ENCODE measurements around the gene ALMS1. TPM values are rescaled to one million over a fixed set of nuclear protein-coding genes. Genes with fewer than 3 reads are reported as not detected.
"Not testable (repeated sequence)": the region's sequence is repeated elsewhere in the genome, so short reads cannot be mapped to it uniquely, and the experiment has no call there.

Gene ALMS1
- total RNA-seq, 2 donors from 2014 or later: 52.4 to 56.1 TPM

- Mint-ChIP-seq H3K4me1 (no peaks in the 10 kb centered on the region), H3K27me3 (ENCODE audit: insufficient read depth) (no peaks in the 10 kb centered on the region), H3K27ac (no peak overlapping the region), H3K4me3 (no peak overlapping the region), H3K36me3 (ENCODE audit: low read depth) (no peaks in the 10 kb centered on the region), H3K9me3 (peaks cover 12% of the 10 kb centered on the region)
- Histone ChIP-seq H3K4me3 (ENCODE audit: low read length) (no peak overlapping the region), H3K9ac (ENCODE audit: extremely low read depth, low read length, poor library complexity, severe bottlenecking) (no peak overlapping the region), H3K27ac (ENCODE audit: low read depth, low read length) (no peak overlapping the region), H3K4me1 (ENCODE audit: control insufficient read depth, insufficient read depth, low read length) (no peaks in the 10 kb centered on the region), H3K9me3 (ENCODE audit: control insufficient read depth, low read length) (no peaks in the 10 kb centered on the region), H3K27me3 (ENCODE audit: control insufficient read depth, insufficient read depth, low read length, poor library complexity, severe bottlenecking) (no peaks in the 10 kb centered on the region), H3K36me3 (ENCODE audit: control insufficient read depth, insufficient read depth, low read length) (no peaks in the 10 kb centered on the region)
- 100% methylated on average over 1 of the region's 1 CpG; no CpG with 5 or more reads in 1 of the 2 experiments for WGBS, 2 experiments (ENCODE audit: insufficient coverage in 1 of 2, insufficient read length in 1 of 2)
- TF ChIP-seq CTCF (conservative IDR thresholded peaks at IDR 0.05): no peak
- no peak for DNase-seq
Measured at GRCh38 chr2:73468376-73468775, 82.7 kb downstream of the ALMS1 start.

- not testable (repeated sequence) for H3K4me3 Mint-ChIP-seq; H3K4me1 ChIP-seq (ENCODE audit: control insufficient read depth, insufficient read depth, low read length); H3K27me3 Mint-ChIP-seq (ENCODE audit: insufficient read depth); DNase-seq; H3K27ac Mint-ChIP-seq; H3K9ac ChIP-seq (ENCODE audit: extremely low read depth, low read length, poor library complexity, severe bottlenecking); H3K27ac ChIP-seq (ENCODE audit: low read depth, low read length); H3K4me3 ChIP-seq (ENCODE audit: low read length); H3K27me3 ChIP-seq (ENCODE audit: control insufficient read depth, insufficient read depth, low read length, poor library complexity, severe bottlenecking)
- whole genome bisulfite sequencing, 2 experiments (ENCODE audit: insufficient coverage in 1 of 2, insufficient read length in 1 of 2): no CpG with 5 or more reads among the region's 1 CpG
- H3K9me3 ChIP-seq (ENCODE audit: control insufficient read depth, low read length): peaks cover 24% of the 10 kb centered on the region
- H3K4me1 Mint-ChIP-seq: peaks cover 13% of the 10 kb centered on the region
- peaks cover 20% of the 10 kb centered on the region for H3K36me3 ChIP-seq (ENCODE audit: control insufficient read depth, insufficient read depth, low read length)
- peaks cover 19% of the 10 kb centered on the region for H3K9me3 Mint-ChIP-seq
- peaks cover 27% of the 10 kb centered on the region for H3K36me3 Mint-ChIP-seq (ENCODE audit: low read depth)
Measured at GRCh38 chr2:73483874-73484273, 98.2 kb downstream of the ALMS1 start.

GRCh38 chr2:73487112-73487657, 101.5 kb downstream of the ALMS1 start:
- H3K4me3 ChIP-seq (ENCODE audit: low read length): no peak overlapping the region
- peaks cover 37% of the 10 kb centered on the region for H3K36me3 ChIP-seq (ENCODE audit: control insufficient read depth, insufficient read depth, low read length)
- H3K4me1 Mint-ChIP-seq: peaks cover 13% of the 10 kb centered on the region
- peaks cover under 1% of the 10 kb centered on the region for H3K9me3 Mint-ChIP-seq
- 94 to 95% methylated on average over 6 to 8 of the region's 8 CpGs for WGBS, 2 experiments (ENCODE audit: insufficient coverage in 1 of 2, insufficient read length in 1 of 2)
- no peak overlapping the region for H3K9ac ChIP-seq (ENCODE audit: extremely low read depth, low read length, poor library complexity, severe bottlenecking)
- no peak overlapping the region for H3K4me3 Mint-ChIP-seq
- H3K4me1 ChIP-seq (ENCODE audit: control insufficient read depth, insufficient read depth, low read length): no peaks in the 10 kb centered on the region
- peaks cover 48% of the 10 kb centered on the region for H3K36me3 Mint-ChIP-seq (ENCODE audit: low read depth)
- DNase-seq: no peak
- H3K27ac ChIP-seq (ENCODE audit: low read depth, low read length): no peak overlapping the region
- no peak overlapping the region for H3K27ac Mint-ChIP-seq
- H3K27me3 ChIP-seq (ENCODE audit: control insufficient read depth, insufficient read depth, low read length, poor library complexity, severe bottlenecking): no peaks in the 10 kb centered on the region
- peaks cover 14% of the 10 kb centered on the region for H3K9me3 ChIP-seq (ENCODE audit: control insufficient read depth, low read length)
- H3K27me3 Mint-ChIP-seq (ENCODE audit: insufficient read depth): no peaks in the 10 kb centered on the region
- TF ChIP-seq CTCF (conservative IDR thresholded peaks at IDR 0.05): no peak

GRCh38 chr2:73488079-73488478, 102.4 kb downstream of the ALMS1 start:
- Histone ChIP-seq H3K4me3 (ENCODE audit: low read length) (no peak overlapping the region), H3K9ac (ENCODE audit: extremely low read depth, low read length, poor library complexity, severe bottlenecking) (no peak overlapping the region), H3K9me3 (ENCODE audit: control insufficient read depth, low read length) (peaks cover 14% of the 10 kb centered on the region), H3K36me3 (ENCODE audit: control insufficient read depth, insufficient read depth, low read length) (peaks cover 39% of the 10 kb centered on the region), H3K4me1 (ENCODE audit: control insufficient read depth, insufficient read depth, low read length) (no peaks in the 10 kb centered on the region), H3K27ac (ENCODE audit: low read depth, low read length) (no peak overlapping the region), H3K27me3 (ENCODE audit: control insufficient read depth, insufficient read depth, low read length, poor library complexity, severe bottlenecking) (no peaks in the 10 kb centered on the region)
- H3K27ac Mint-ChIP-seq: no peak overlapping the region
- WGBS, 2 experiments (ENCODE audit: insufficient coverage in 1 of 2, insufficient read length in 1 of 2): 91 to 94% methylated on average over 3 to 7 of the region's 7 CpGs
- H3K9me3 Mint-ChIP-seq: no peaks in the 10 kb centered on the region
- no peaks in the 10 kb centered on the region for H3K27me3 Mint-ChIP-seq (ENCODE audit: insufficient read depth)
- no peak overlapping the region for H3K4me3 Mint-ChIP-seq
- H3K36me3 Mint-ChIP-seq (ENCODE audit: low read depth): peaks cover 49% of the 10 kb centered on the region
- no peak for DNase-seq
- no peak for TF ChIP-seq CTCF (conservative IDR thresholded peaks at IDR 0.05)
- peaks cover 13% of the 10 kb centered on the region for H3K4me1 Mint-ChIP-seq
